ENCODE measurements around the gene YTHDF1. TPM values are rescaled to one million over a fixed set of nuclear protein-coding genes. Genes with fewer than 3 reads are reported as not detected.

Gene YTHDF1
- total RNA-seq, 1 donor from 2014 or later: 32.8 TPM

DNA sequence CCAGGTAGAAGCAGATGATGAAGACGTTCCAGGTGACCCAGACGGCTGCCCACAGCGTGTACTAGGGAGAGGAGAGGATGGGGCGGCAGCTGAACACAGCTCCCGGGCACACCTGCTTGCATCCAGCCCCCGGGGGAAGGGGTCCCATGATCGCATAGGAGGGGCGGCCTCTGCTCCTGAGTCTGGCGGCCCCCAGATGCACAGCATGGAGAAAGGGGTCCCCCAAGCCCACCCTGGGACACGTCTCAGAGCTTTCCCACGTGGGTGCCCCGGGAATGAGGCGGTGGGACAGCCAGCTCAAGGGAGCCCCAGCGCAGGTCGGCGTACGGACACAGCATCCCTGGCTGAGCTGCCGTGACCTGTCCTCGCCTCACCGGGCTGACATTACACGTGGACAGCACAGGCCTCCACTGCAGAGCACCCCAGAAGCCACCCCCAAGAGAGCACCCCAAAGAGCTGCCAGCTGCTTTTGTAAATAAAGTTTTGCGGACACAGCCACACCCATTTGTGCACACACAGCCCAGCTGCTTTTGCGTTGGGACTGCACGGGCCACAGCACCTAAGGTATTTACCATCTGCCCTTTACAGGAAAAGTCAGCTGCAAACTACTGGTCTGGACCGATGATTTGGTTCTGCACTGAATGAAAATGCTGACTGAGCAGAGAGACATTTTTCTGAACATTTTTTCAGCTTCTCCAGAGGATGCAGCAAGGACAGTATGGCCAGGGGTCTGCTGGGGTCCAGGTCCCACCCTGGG, 33.1 kb upstream of the YTHDF1 start:
- peak; percentile 81 for DNase-seq (ENCODE audit: low read depth)

DNA sequence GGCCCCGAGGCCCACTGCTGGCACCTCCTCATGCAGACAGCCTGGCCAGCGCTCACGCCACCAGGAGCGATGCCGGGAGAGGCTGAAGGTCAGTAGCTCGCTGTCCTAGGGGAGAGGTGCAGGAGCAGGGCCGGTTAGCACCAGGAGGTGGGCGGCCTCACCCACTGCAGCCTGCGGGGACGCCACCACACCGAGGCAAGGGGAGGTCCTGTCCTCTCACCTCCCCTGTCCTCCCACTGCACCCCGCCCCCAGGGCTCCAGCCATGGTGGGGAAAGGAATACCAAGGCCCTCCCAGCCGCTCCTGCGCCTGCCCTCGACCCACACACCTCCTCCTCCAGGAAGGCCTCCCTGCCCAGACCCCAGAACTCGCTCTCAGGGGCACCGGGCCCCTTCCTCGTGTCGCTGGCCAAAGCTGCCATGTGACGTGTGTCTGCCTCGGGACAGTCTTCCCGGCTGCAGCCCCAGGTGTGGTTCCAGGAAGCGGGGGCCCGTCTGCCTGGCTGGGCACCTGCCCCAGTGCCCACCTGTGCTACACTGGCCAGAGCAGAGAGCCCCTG, 31.8 kb upstream of the YTHDF1 start:
- no peak for DNase-seq (ENCODE audit: low read depth)

DNA sequence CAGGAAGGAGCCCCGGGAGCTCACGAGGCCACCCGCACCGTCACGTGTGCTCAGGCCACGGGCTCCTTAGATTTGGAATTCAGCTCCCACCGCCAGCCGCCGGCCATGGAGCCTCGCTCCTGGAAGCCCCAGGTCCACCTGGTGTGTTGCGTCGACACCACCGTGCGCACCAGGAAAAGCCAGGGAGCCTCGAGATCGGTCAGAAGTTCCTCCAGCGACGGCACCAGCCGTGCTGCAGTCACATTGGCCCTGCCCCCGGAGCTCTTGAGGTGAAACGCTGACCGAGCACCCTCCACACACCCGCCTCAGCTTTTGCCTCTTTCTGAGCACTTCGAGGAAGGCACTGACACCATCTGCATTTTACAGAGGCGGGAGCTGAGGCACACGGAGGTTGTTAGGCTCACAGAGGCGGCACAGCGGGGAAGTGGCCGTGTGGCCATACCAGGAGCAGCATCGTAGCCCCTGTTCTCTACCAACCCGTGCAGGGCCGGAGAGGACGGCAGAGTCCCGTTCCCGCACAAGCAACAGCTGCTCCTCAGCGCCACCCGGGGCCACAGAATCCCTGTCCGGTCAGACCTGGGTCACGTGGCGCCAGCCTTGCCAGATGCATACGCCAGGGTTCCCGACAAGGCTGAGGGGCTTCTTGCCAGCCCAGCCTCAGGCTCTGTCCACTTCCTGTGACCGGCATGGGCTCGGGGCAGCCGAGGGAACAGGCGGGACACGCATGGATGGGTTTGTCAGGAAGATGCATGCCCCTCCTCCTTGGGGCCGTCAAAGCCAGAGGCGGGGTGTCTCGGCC, 30.8 kb upstream of the YTHDF1 start:
- DNase-seq (ENCODE audit: low read depth): peak; percentile 32

DNA sequence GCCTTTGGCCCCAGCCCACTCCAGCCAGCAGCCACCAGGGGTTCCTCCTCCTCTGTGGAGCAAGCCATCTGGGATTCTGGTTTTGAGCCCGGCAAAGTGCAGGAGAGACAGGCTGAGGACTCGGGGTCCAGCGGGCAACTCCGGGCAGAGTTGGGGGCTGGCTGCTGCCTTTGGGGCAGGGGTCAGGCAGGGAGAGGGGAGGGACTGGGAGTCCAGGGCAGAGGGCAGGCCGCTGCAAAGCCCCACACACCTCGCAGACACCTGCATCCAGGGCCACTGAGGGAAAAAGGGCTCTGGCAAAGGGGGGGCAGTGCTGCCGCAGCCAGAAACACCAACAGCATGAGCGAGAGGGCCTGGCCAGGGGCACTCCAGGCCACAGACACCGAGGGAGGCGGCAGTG, 28.5 kb upstream of the YTHDF1 start:
- DNase-seq (ENCODE audit: low read depth): no peak

DNA sequence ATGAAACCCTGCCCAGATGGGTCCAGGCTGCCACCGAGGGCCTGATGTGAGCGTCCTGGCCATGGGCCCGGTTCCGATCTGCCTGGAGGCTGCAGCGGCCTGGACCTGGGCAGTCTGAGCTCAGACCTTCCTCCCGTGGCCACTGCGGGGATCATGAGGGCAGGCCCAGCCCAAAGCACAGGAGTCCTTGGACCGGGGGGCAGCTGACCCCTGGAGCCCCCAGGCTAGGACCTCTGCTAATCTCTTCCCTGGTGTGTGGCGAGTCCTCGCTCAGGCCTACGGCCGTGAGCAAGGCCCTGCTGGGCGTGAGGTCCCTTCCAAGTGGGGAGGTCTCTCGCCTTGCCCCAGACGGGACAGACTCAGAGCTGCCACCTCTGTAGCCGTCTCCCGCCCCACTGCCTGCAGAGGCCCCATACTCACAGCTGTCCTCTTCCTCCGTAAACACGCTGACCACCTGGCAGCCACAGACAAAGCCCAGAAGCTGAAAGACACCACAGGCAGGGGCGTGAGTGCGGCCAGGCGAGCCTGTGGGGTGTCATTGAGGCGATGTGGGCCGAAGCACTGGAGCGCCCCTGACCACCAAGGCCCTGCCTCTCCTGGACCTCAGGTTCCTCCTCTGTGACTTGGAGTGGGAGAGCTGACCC, 27.8 kb upstream of the YTHDF1 start:
- DNase-seq (ENCODE audit: low read depth): no peak

DNA sequence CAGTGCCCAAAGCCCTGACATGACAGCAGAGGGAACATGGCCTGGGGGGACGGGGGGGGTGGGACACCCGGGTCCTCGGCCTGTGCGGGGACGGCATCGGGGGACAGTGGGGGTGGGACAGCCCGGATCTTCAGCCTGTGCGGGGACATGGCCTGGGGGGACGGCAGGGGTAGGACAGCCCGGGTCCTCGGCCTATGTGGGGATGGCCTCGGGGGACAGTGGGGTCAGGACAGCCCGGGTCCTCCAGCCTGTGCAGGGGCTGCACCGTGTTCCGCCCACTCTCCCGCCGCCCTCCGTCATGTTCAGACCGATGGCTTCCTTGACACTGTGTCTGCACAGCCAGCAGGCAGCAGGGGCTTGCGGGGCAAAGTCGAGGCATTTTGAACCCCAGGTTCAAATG, 26.8 kb upstream of the YTHDF1 start:
- DNase-seq (ENCODE audit: low read depth): no peak

DNA sequence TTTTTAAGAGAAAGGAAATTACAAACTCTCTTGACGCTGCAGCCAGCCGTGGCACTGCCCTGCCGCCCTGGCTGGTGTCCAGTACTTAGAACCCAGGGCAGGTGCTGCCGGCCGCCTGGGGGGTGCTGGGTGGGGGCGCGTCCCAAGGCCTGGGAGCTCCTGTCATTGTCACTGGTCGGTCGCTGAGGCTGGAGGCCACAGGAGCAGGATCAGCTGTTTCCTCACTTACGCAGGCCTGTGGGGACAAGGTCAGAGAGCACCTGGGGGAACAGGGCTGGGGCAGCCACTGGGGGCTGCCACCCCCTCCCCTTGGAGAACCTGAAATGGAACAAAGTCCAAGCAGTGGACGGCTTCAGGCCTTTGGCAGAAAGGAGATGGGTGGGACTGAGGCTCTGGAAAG, 25.3 kb upstream of the YTHDF1 start:
- no peak for DNase-seq (ENCODE audit: low read depth)

DNA sequence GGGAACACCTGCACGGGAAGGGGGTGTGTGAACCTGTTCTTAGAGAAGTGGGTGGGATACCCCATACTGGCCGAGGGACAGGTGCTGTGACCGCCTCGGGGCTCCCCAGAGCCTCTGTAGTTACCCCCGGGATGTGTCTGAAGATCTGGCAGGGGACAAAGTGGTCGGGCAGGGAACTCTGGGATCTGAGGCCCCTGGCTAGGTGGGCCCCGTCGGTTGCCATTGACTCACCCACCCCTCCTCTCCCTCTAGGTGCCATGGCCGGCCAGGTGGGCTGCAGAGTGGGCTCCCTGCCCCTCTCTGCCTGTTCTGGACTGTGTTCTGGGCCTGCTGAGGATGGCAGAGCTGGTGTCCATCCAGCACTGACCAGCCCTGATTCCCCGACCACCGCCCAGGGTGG, 24.1 kb upstream of the YTHDF1 start:
- no peak for DNase-seq (ENCODE audit: low read depth)

DNA sequence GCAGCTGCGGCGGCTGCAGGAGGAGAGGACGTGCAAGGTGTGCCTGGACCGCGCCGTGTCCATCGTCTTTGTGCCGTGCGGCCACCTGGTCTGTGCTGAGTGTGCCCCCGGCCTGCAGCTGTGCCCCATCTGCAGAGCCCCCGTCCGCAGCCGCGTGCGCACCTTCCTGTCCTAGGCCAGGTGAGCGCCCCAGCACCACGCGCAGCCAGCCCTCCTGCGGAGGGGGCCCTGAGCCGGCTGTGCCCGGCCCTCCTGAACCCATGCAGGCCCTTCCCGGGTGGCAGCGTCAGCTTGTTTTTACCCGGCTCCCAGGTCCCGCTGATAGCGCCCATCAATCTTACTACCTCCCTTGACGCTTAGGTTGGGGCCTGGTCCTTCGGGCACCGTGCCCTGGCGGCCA, 23.5 kb upstream of the YTHDF1 start:
- DNase-seq (ENCODE audit: low read depth): no peak

DNA sequence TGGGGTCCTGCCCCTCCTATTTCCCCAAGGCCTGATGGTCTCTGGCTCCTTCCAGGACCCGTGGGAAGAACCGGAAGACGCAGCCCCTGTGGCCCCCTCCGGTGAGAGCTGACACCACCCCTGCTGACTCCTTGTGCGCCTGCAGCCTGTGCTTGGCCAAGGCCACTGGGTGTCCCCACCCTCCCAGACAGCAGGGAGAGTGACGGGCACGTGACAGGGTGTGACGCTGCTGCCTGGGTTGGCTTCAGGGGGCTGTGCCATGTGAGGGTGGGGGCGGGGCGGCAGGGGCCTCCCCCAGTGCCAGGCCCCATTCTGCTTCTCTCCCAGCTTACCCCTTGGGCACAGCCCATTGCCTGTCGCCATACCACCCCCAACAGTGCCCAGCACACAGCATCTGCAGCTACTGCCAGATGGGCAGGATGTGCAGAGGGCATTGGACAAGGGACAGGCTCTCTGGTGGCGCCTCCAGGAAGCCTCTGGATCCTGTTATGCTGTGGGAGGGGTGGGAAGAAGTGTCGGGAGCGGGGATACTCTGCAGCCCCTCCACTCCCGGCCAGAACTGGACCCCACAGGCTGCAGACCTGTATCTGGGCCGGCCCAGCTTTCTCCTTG, 22.7 kb upstream of the YTHDF1 start:
- no peak for DNase-seq (ENCODE audit: low read depth)

DNA sequence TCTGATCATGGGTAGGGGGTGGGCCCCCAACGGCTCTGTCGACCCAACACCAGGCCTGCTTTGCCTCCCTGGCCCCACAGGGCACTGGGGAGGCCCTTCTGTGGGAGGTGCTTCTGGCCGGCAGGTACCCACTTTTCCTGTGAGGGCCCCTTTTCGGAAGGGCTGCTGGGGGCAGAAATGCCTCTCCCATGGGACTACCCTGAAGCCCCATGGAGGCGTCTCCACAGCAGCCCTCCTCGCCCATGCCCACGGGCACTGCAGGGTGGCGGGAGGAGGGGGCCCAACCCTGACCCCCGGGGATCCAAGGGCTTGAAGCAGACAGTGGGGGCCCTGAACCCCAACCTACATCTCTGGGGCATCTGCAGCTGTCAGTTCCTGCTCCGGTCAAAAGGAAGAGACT, 22.1 kb upstream of the YTHDF1 start:
- no peak for DNase-seq (ENCODE audit: low read depth)

DNA sequence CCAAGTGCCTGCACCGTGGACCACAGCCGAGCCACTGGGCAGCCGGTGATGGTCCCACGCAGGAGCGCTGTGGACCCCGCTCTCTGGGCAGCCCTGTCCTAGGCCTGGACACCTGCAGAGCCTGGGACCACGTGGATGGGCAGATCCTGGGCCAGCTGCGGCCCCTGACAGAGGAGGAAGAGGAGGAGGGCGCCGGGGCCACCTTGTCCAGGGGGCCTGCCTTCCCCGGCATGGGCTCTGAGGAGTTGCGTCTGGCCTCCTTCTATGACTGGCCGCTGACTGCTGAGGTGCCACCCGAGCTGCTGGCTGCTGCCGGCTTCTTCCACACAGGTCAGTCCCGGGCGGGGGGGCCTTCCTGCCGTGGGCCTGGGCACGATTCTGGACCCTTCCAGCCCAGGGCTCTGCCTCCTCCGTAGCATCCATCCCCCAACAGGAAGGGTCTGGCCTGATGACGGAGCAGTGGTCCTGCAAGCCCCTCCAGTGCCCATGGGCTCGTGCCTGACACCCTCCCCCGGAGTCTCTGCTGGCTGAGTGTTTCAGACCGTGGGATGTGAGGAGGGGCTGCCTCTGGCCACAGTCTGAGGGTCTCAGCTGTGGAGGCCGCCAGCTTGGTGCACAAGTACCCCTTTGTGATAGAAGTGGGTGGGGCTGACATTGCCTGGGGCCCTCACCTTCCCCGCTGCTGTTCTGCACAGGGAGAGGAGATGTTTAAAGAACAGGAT, 20.3 kb upstream of the YTHDF1 start:
- no peak for DNase-seq (ENCODE audit: low read depth)

DNA sequence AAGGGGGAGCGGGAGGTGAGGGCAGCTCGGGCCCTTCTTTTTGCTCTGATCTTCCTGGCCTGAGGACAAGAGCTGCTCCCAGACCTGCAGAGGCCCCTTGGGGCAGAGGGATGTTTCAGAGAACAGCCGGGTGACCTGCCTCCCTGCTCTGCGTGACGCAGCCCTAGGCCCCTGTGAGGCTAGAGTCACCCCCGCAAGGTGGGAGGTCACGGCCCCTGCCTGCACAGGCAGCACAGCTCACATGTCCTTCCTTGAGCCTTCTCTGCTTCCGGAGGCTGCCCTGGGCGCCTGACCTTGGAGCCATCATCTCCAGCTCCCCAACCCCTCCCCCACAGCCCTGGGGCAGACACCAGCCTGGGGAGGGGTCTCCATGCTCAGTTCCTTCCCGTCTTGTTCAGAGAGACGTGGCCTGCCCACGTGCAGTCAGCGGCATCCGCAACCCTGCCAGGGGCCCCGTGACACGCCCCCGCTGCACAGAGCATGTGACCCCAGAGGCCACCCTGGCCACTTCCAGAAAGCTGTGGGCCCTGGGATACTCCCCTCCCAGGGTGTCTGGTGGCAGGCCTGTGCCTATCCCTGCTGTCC, 19.6 kb upstream of the YTHDF1 start, which contains the start of gene BIRC7:
TSS of gene BIRC7 (plus strand) at position 507 of the 585 bp plus-strand sequence. CDS start 192 bp downstream, outside the sequence.
- no peak for DNase-seq (ENCODE audit: low read depth)

DNA sequence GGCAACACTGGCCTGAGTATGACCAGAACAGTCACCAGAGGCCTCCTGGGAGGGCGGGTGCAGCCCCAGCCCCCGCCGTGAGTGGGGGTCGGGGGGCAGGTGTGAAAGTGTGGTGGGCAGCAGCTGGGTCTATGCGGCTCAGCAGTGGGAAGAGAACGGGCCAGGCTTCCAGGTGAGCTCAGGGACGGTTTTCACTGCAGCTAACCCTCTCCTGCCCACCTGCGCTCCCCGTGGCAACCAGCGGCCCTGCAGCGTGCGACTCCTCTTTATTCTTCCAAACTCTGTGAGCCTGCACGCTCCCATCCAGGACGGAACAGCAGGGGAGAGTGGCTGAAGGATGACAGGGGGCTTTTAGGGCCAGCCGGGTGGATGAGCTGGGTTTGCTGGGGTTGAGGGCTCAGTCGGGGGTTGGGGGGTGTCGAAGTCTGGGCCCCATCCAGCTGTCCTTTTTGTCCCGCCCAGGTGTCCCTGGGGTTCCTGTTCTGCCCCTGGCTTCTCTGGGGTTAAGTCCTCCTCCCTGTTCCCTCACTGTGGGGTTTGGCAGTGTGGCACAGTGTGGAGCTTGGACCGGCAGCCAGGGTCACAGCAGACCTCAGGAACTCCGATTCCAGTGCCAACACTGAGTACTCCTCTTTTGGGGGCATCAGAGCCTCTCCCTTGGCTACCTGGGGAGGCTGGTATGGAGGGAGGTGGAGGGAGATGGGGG, 18.9 kb upstream of the YTHDF1 start:
- DNase-seq (ENCODE audit: low read depth): no peak

DNA sequence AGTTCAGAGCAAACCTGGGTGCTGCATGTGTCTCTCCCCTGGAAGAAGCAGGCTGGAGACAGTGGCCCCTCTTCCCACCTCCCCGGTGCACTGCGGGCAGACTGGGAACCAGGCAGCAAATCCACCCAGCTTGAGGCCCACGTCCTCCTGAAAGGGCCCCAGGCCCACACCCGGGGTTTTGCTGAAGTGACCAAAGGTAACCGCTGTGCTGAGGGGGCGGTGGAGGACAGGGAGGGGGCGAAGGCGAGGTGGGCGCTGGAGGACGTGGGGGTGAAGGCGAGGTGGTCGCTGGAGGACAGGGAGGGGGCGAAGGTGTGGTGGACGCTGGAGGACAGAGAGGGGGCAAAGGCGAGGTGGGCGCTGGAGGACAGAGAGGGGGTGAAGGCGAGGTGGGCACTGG, 18.0 kb upstream of the YTHDF1 start:
- DNase-seq (ENCODE audit: low read depth): no peak

DNA sequence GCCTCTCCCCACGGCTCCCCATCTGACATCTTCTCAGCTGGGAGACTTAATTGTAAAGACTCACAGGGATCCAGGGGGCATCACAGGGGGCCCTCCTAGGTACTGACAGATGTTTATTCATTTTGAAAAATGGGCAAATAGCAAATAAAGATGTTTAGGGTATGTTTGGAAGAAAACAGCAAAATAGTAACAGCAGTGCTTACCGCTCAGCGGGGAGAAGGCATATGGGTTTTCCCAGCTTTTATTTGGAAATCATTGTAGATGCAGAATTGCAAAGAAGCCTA, 17.1 kb upstream of the YTHDF1 start:
- DNase-seq (ENCODE audit: low read depth): no peak

DNA sequence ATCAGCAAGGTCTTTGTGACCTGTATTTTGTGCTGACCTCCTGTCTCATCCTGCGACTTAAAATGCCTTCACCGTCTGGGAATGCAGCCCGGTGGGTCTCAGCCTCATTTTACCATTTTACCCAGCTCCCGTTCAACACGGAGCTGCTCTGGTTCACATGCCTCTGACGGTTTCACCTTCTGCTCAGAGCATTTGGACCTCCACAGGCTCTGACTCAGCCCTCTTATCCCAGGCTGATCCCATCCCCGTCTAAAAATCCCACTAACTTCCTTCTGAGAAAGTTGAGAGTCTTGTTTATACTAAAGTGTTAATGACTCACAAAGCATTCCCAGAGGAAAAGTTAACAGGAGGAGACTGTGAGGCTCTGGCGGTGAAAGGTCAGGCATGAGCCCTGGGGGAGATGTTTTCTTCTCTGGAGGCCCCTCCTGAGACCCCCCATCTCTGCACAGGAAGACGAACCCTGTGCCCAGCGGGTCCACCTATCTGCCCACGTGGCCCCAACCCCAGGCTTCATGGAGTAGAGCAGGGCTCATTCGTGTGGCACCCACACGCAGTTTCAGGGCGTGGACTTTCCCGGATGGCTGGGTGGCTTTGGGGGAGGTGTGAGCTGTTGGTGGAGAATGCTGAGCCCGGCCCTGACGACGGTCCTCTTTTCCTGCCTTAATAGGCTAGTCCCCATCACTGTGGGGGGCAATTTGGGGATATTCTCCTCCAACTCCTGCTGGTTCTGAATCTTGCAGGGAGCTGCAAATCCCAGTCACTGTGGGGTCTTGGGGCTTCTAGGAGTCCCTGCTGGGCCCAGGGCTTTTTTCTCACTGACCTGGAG, 16.5 kb upstream of the YTHDF1 start:
- peak; percentile 97 for DNase-seq (ENCODE audit: low read depth)

DNA sequence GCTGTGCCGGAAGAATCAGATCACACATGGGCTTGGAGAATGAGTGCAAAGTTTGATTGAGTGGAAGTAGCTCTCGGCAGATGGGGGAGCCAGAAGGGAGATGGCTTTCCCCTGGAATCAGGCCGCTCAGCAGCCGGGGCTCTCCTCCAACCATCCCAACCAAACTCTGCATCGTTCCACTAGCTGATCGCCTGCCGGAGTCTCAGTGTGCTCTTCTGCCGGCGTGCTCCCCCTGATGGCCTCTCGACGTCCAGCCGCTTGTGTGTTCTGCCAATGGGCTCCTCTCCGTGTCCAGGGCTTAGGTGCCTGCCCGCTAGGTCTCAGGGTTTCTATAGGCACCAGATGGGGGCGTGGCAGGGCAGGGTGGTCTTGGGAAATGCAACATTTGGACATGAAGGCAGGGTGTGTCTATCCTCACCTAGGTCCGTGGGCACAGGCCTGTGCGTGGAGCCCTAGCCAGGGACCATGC, 14.9 kb upstream of the YTHDF1 start:
- peak; percentile 46 for DNase-seq (ENCODE audit: low read depth)

DNA sequence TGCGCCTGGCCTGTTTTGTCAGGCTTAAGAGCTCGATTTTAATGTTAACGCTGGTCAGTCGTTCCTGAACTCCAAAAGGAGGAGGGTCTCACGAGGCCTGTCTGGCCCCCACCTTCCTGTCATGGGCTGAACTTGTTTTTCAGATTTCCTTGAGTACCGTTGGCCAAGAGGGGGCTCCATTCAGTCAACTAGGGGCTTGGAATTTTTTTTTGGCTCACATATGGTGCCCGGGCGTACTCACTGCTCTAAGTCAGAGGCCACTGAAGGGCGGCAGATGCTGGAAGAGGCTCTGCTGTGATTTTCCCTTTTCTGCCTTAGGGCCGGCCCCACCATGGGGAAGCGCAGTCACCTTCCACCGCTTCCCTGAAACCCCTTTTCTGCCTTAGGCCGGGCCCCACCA, 12.9 kb upstream of the YTHDF1 start:
- no peak for DNase-seq (ENCODE audit: low read depth)
